HepG2 (cell line): ENCODE results near the gene UBALD1. TPM values are rescaled to one million over a fixed set of nuclear protein-coding genes. Genes with fewer than 3 reads are reported as not detected.

Experiments
- ATAC-seq: fragments of 200-7000 bp; cut with Tn5 transposase; 3 replicates; pipeline ENCODE4 v1.9.1; 2020; ENCODE audit warnings: mild to moderate bottlenecking, moderate library complexity
- BruUV-seq: library from RNA; stranded (reverse); fragments of 400-500 nt; replicated peaks from 2 replicates; lab custom pipeline; 2021; lab: Mats Ljungman, UMichigan
- CTCF ChIA-PET: fragments of 300-600 bp; formaldehyde crosslinking; extraction: SDS; loops from one replicate; lab custom pipeline; 2021; ENCODE audit warnings: low total read pairs, inconsistent platforms, low intra/inter-chr PET ratio; lab: Yijun Ruan, JAX
- POLR2A ChIA-PET: fragments of 350-600 bp; sonication (Branson Sonifier 250); formaldehyde crosslinking; loops from one replicate; lab custom pipeline; 2020; ENCODE audit warnings: antibody characterized with exemption, inconsistent platforms; lab: Yijun Ruan, JAX
- DNase-seq: peaks from one replicate; pipeline ENCODE4 v3.0.0-alpha.2; 2015; ENCODE audit warnings: low spot score
- FAIRE-seq: peaks from 3 replicates; lab custom pipeline; 2011; peaks lifted over from hg19 to GRCh38; lab: Jason Lieb, UNC
- H2AFZ ChIP-seq: one replicate; pipeline ENCODE4 v1.6.1; 2011; ENCODE audit warnings: low read length, inconsistent platforms
- H3K27ac ChIP-seq: fragments of 300-600 bp; 3 replicates; pipeline ENCODE4 v1.8.0; 2011; ENCODE audit warnings: mixed run types, mild to moderate bottlenecking, mixed read lengths, low read length, inconsistent platforms; ENCODE audit not compliant: insufficient read depth; ENCODE audit errors: extremely low read length
- H3K27me3 ChIP-seq, 2 experiments: fragments of 200-600 bp in 1 of 2; 2 replicates in 1 of 2; 3 replicates in 1 of 2; pipeline versions ENCODE4 v1.6.0 to v1.8.0; 2011; ENCODE audit warnings: low read length in 2 of 2, mild to moderate bottlenecking in 2 of 2, moderate library complexity in 2 of 2, inconsistent platforms in 1 of 2; ENCODE audit not compliant: insufficient read depth in 2 of 2, control insufficient read depth in 1 of 2
- H3K36me3 ChIP-seq, 2 experiments: fragments of 200-600 bp in 1 of 2; replicated peaks in 1 of 2; 2 replicates in 1 of 2; 3 replicates in 1 of 2; pipeline versions ENCODE4 v1.5.1 to v1.8.0; 2011; ENCODE audit warnings: low read length in 2 of 2, inconsistent platforms in 1 of 2; ENCODE audit not compliant: insufficient read depth in 2 of 2, control insufficient read depth in 1 of 2
- H3K4me1 ChIP-seq: 2 replicates; pipeline ENCODE4 v1.5.1; 2012; ENCODE audit warnings: low read length, inconsistent platforms; ENCODE audit not compliant: insufficient read depth
- H3K4me2 ChIP-seq: 2 replicates; pipeline ENCODE4 v1.6.0; 2011; ENCODE audit warnings: low read depth, low read length, inconsistent platforms
- H3K4me3 ChIP-seq, 3 experiments: fragments of 200-600 bp in 1 of 3; sonication (generic), shearing (Covaris generic) in 1 of 3; replicated peaks in 1 of 3; 2 replicates each; pipeline ENCODE4 v1.5.1; 2011 to 2016; ENCODE audit warnings: low read length in 3 of 3, inconsistent platforms in 2 of 3, low read depth in 2 of 3, mild to moderate bottlenecking in 2 of 3, control low read depth in 1 of 3, mixed read lengths in 1 of 3; ENCODE audit not compliant: insufficient read depth in 1 of 3
- H3K79me2 ChIP-seq: one replicate; pipeline ENCODE4 v1.6.1; 2011; ENCODE audit warnings: low read length, inconsistent platforms; ENCODE audit not compliant: insufficient read depth
- H3K9ac ChIP-seq: 2 replicates; pipeline ENCODE4 v1.6.0; 2011; ENCODE audit warnings: mild to moderate bottlenecking, low read depth, low read length, inconsistent platforms; ENCODE audit not compliant: insufficient read depth
- H3K9me3 ChIP-seq: 2 replicates; pipeline ENCODE4 v1.5.1; 2012; ENCODE audit warnings: mild to moderate bottlenecking, low read length
- H4K20me1 ChIP-seq: 2 replicates; pipeline ENCODE4 v1.6.0; 2011; ENCODE audit warnings: inconsistent platforms, mild to moderate bottlenecking, low read length, moderate library complexity; ENCODE audit not compliant: insufficient read depth
- EEA1 ChIP-seq: sonication (generic); formaldehyde crosslinking; IDR thresholded peaks from 2 replicates; pipeline ENCODE4 v1.5.1; 2020; ENCODE audit warnings: mild to moderate bottlenecking, missing genetic modification reagents, borderline replicate concordance
- GATA4 ChIP-seq: sonication (generic); IDR thresholded peaks from 2 replicates; pipeline ENCODE4 v1.6.1; 2016; ENCODE audit warnings: antibody characterized with exemption, low read depth, borderline replicate concordance
- ZNF660 ChIP-seq: sonication (generic); formaldehyde crosslinking; IDR thresholded peaks from 2 replicates; pipeline ENCODE4 v1.5.1; 2020; ENCODE audit warnings: mild to moderate bottlenecking, low read depth, missing genetic modification reagents, borderline replicate concordance
- WGBS: methylation state at CpG from one replicate; pipeline ENCODE4 v1.1.6; 2017; ENCODE audit warnings: low lambda C conversion rate; 5-methylcytosine and 5-hydroxymethylcytosine counted together
- in situ Hi-C: cut with HindIII; loops from 2 replicates; pipeline ENCODE4 v1.10.0; 2017; ENCODE audit warnings: low pct_unique_long_range_greater_than_20kb; ENCODE audit not compliant: extremely low pct_ligation_motif_present
- intact Hi-C: fragments of 100-400 bp; cut with micrococcal nuclease; formaldehyde crosslinking; loops from one replicate; pipeline ENCODE4 v1.10.0; 2022; ENCODE audit not compliant: unreplicated experiment
- polyA plus RNA-seq, 8 experiments: library from polyadenylated mRNA; depleted of rRNA in 3 of 8; stranded (reverse) in 7 of 8; unstranded in 1 of 8; fragments of >200 nt; fragmentation: Illumina TruSeq in 4 of 8; extraction: Trizol in 4 of 8; gene quantifications; 2 replicates each; pipeline versions ENCODE4 v1.2.1 to v1.2.3, GENCODE V29; 2011 to 2016; ENCODE audit warnings: low read depth in 4 of 8, missing spikeins in 1 of 8, mixed read lengths in 1 of 8; ENCODE audit not compliant: insufficient read depth in 1 of 8
- total RNA-seq, 5 experiments: library from RNA; depleted of rRNA; stranded (reverse); fragments of >200 nt; fragmentation: Illumina TruSeq; extraction: Trizol; gene quantifications; 2 replicates each; pipeline ENCODE4 v1.2.3, GENCODE V29; 2016; ENCODE audit warnings: low read depth in 1 of 5
- TF ChIP-seq, protein P1 (sequence below): IDR thresholded peaks from 2 replicates; pipeline ENCODE4 v1.6.1; 2016
- TF ChIP-seq, protein P2 (sequence below): sonication (generic); formaldehyde crosslinking; IDR thresholded peaks from 2 replicates; pipeline ENCODE4 v1.5.0; 2020; ENCODE audit warnings: missing genetic modification reagents
- TF ChIP-seq, protein P3 (sequence below): sonication (generic); formaldehyde crosslinking; IDR thresholded peaks from 2 replicates; pipeline ENCODE4 v1.4.0; 2020; ENCODE audit warnings: missing genetic modification reagents, borderline replicate concordance

UBALD1 gene
- total and polyA plus RNA-seq, 2 of the 13 experiments (the other 11 are each of a cell fraction or from before 2014, with no cell fraction given): 6.8 to 12.3 TPM

- H3K9me3 ChIP-seq: no peaks in the 10 kb centered on the region
- no peak overlapping the region for H2AFZ ChIP-seq
- peaks cover 2% of the 10 kb centered on the region for H3K79me2 ChIP-seq
- peaks cover 28 to 48% of the 10 kb centered on the region in 2 experiments; a peak in 4 of 5 replicates for H3K36me3 ChIP-seq
- DNase-seq (no peak), ATAC-seq (no peak), FAIRE-seq (no peak)
- BruUV-seq: no TSS peak
- H3K27me3 ChIP-seq: no peaks in the 10 kb centered on the region
- no peak overlapping the region for H3K4me2 ChIP-seq
- no peaks in the 10 kb centered on the region for H4K20me1 ChIP-seq
- H3K4me3 ChIP-seq: no peak overlapping the region
- H3K27ac ChIP-seq: peak overlapping the region; percentile 67
- ChIA-PET CTCF (no interaction called here), POLR2A (interaction anchor here (1.0 to 1.8 kb wide), 2 partner anchors 9 to 39 kb away, joined by 3 to 15 read pairs; no protein-coding TSS in a partner anchor)
- TF ChIP-seq GATA4 (no peak), ZNF660 (CRISPR knock-in tag) (no peak), EEA1 (CRISPR knock-in tag) (no peak)
- TF ChIP-seq, protein P1, sequence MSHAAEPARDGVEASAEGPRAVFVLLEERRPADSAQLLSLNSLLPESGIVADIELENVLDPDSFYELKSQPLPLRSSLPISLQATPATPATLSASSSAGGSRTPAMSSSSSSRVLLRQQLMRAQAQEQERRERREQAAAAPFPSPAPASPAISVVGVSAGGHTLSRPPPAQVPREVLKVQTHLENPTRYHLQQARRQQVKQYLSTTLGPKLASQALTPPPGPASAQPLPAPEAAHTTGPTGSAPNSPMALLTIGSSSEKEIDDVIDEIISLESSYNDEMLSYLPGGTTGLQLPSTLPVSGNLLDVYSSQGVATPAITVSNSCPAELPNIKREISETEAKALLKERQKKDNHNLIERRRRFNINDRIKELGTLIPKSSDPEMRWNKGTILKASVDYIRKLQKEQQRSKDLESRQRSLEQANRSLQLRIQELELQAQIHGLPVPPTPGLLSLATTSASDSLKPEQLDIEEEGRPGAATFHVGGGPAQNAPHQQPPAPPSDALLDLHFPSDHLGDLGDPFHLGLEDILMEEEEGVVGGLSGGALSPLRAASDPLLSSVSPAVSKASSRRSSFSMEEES (CRISPR knock-in tag): no peak
- TF ChIP-seq, protein P2, sequence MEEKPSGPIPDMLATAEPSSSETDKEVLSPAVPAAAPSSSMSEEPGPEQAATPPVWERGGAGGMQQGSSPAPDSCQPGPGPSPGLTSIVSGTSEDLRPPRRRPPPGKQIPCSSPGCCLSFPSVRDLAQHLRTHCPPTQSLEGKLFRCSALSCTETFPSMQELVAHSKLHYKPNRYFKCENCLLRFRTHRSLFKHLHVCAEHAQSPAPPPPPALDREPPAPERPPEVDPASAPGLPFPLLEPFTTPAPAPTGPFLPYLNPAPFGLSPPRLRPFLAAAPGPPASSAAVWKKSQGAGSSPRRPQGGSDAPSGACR: no peak
- TF ChIP-seq, protein P3, sequence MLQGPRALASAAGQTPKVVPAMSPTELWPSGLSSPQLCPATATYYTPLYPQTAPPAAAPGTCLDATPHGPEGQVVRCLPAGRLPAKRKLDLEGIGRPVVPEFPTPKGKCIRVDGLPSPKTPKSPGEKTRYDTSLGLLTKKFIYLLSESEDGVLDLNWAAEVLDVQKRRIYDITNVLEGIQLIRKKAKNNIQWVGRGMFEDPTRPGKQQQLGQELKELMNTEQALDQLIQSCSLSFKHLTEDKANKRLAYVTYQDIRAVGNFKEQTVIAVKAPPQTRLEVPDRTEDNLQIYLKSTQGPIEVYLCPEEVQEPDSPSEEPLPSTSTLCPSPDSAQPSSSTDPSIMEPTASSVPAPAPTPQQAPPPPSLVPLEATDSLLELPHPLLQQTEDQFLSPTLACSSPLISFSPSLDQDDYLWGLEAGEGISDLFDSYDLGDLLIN (CRISPR knock-in tag): no peak
- intact Hi-C loops: no loop called here
- peaks cover 69% of the 10 kb centered on the region for H3K4me1 ChIP-seq
- in situ Hi-C loops: no loop called here
- no peak overlapping the region for H3K9ac ChIP-seq
- WGBS: 99% methylated on average over 7 of the region's 12 CpGs
Observed at GRCh38 chr16:4654964-4655590, 40.4 kb upstream of the UBALD1 start.
